ENCODE measurements around the gene SGK1. TPM values are rescaled to one million over a fixed set of nuclear protein-coding genes. Genes with fewer than 3 reads are reported as not detected.
"Not testable (repeated sequence)": the region's sequence is repeated elsewhere in the genome, so short reads cannot be mapped to it uniquely, and the experiment has no call there.

The SGK1 gene
- total RNA-seq, 1 donor from 2014 or later: 560 TPM

- DNase-seq (ENCODE audit: low read depth): peak; percentile 93
Measured at GRCh38 chr6:134253681-134254080, 64.2 kb downstream of the SGK1 start.

GRCh38 chr6:134251320-134251719 is 66.6 kb downstream of the SGK1 start:
- no peak for DNase-seq (ENCODE audit: low read depth)

GRCh38 chr6:134250776-134251175 is 67.1 kb downstream of the SGK1 start:
- DNase-seq (ENCODE audit: low read depth): no peak

- DNase-seq (ENCODE audit: low read depth): peak; percentile 15
Measured at GRCh38 chr6:134249759-134250602, 67.9 kb downstream of the SGK1 start.

- peak; percentile 11 for DNase-seq (ENCODE audit: low read depth)
Measured at GRCh38 chr6:134249239-134249758, 68.6 kb downstream of the SGK1 start.

- DNase-seq (ENCODE audit: low read depth): no peak
Measured at GRCh38 chr6:134247844-134248580, 69.9 kb downstream of the SGK1 start.

GRCh38 chr6:134247231-134247833 is 70.6 kb downstream of the SGK1 start:
- DNase-seq (ENCODE audit: low read depth): peak; percentile 54

GRCh38 chr6:134245706-134246105 is 72.2 kb downstream of the SGK1 start:
- no peak for DNase-seq (ENCODE audit: low read depth)

GRCh38 chr6:134245041-134245440 is 72.9 kb downstream of the SGK1 start:
- DNase-seq (ENCODE audit: low read depth): peak; percentile 77

- peak; percentile 49 for DNase-seq (ENCODE audit: low read depth)
Measured at GRCh38 chr6:134240665-134241431, 77.1 kb downstream of the SGK1 start.

- DNase-seq (ENCODE audit: low read depth): no peak
Measured at GRCh38 chr6:134238960-134239795, 78.7 kb downstream of the SGK1 start.

- no peak for DNase-seq (ENCODE audit: low read depth)
Measured at GRCh38 chr6:134238006-134238405, 79.9 kb downstream of the SGK1 start.

- peak; percentile 96 for DNase-seq (ENCODE audit: low read depth)
Measured at GRCh38 chr6:134235937-134236751, 81.8 kb downstream of the SGK1 start.

- DNase-seq (ENCODE audit: low read depth): not testable (repeated sequence)
Measured at GRCh38 chr6:134235334-134235733, 82.6 kb downstream of the SGK1 start.

GRCh38 chr6:134233180-134233955 is 84.5 kb downstream of the SGK1 start:
- DNase-seq (ENCODE audit: low read depth): no peak

GRCh38 chr6:134230940-134231339 is 87.0 kb downstream of the SGK1 start:
- DNase-seq (ENCODE audit: low read depth): no peak

GRCh38 chr6:134230087-134230700 is 87.7 kb downstream of the SGK1 start:
- no peak for DNase-seq (ENCODE audit: low read depth)

- no peak for DNase-seq (ENCODE audit: low read depth)
Measured at GRCh38 chr6:134229520-134229919, 88.4 kb downstream of the SGK1 start.

All from renal cortical epithelial cell (primary cell).